DND-41 (cell line): ENCODE results near the gene PTPN7.
"Not testable (repeated sequence)": the region's sequence is repeated elsewhere in the genome, so short reads cannot be mapped to it uniquely, and the experiment has no call there.

Experiments used
- ATAC-seq: fragments of 200-7000 bp; cut with Tn5 transposase; 3 replicates; pipeline ENCODE4 v1.9.1; 2021; ENCODE audit warnings: low read depth; ENCODE audit not compliant: insufficient read depth
- DNase-seq: peaks from one replicate; pipeline ENCODE4 v3.0.0-alpha.2; 2020
- H2AFZ ChIP-seq: 2 replicates; pipeline ENCODE4 v1.6.0; 2012; ENCODE audit warnings: low read depth, low read length
- H3K27ac ChIP-seq: 2 replicates; pipeline ENCODE4 v1.5.1; 2012; ENCODE audit warnings: low read length, inconsistent platforms
- H3K27me3 ChIP-seq: fragments of 200-600 bp; sonication (generic); 2 replicates; pipeline ENCODE4 v1.6.0; 2012; ENCODE audit warnings: low read length, mild to moderate bottlenecking, inconsistent platforms; ENCODE audit not compliant: insufficient read depth, poor library complexity
- H3K36me3 ChIP-seq: 2 replicates; pipeline ENCODE4 v1.5.1; 2012; ENCODE audit warnings: low read length, inconsistent platforms; ENCODE audit not compliant: insufficient read depth
- H3K4me1 ChIP-seq: 2 replicates; pipeline ENCODE4 v1.5.1; 2012; ENCODE audit warnings: mild to moderate bottlenecking, low read length; ENCODE audit not compliant: insufficient read depth
- H3K4me2 ChIP-seq: 2 replicates; pipeline ENCODE4 v1.6.0; 2012; ENCODE audit warnings: mild to moderate bottlenecking, moderate library complexity, low read length, inconsistent platforms; ENCODE audit not compliant: insufficient read depth
- H3K4me3 ChIP-seq, 2 experiments: fragments of 200-600 bp in 1 of 2; shearing (Covaris generic) in 1 of 2; 2 replicates each; pipeline ENCODE4 v1.5.1; 2012 to 2016; ENCODE audit warnings: inconsistent platforms in 2 of 2, low read length in 2 of 2, mild to moderate bottlenecking in 2 of 2, low read depth in 1 of 2, moderate library complexity in 1 of 2
- H3K79me2 ChIP-seq: 2 replicates; pipeline ENCODE4 v1.6.0; 2012; ENCODE audit warnings: low read length, inconsistent platforms; ENCODE audit not compliant: insufficient read depth
- H3K9ac ChIP-seq: 2 replicates; pipeline ENCODE4 v1.6.0; 2012; ENCODE audit warnings: low read depth, mild to moderate bottlenecking, inconsistent platforms, low read length, moderate library complexity
- H3K9me3 ChIP-seq: 2 replicates; pipeline ENCODE4 v1.5.1; 2012; ENCODE audit warnings: low read length, moderate library complexity, mild to moderate bottlenecking, inconsistent platforms; ENCODE audit not compliant: insufficient read depth, severe bottlenecking
- H4K20me1 ChIP-seq: 2 replicates; pipeline ENCODE4 v1.6.0; 2012; ENCODE audit warnings: low read length; ENCODE audit not compliant: insufficient read depth
- EZH2 ChIP-seq: IDR thresholded peaks from 3 replicates; pipeline ENCODE4 v1.6.1; 2012; ENCODE audit warnings: borderline replicate concordance, low read depth, mild to moderate bottlenecking, moderate library complexity, low read length, inconsistent platforms; ENCODE audit not compliant: severe bottlenecking
- TF ChIP-seq, protein P1 (sequence below): IDR thresholded peaks from 2 replicates; pipeline ENCODE4 v1.5.1; 2012; ENCODE audit warnings: borderline replicate concordance, low read length, moderate library complexity, mild to moderate bottlenecking; ENCODE audit not compliant: poor library complexity, severe bottlenecking; ENCODE audit errors: extremely low read depth

The PTPN7 gene

GRCh38 chr1:202143011-202143767 lies 17.2 kb downstream of the PTPN7 start:
- peak overlapping the region; percentile 85 for H2AFZ ChIP-seq
- H3K27ac ChIP-seq: peak overlapping the region; percentile 75
- H4K20me1 ChIP-seq: peaks cover 44% of the 10 kb centered on the region
- H3K9me3 ChIP-seq: no peaks in the 10 kb centered on the region
- H3K4me2 ChIP-seq: peak overlapping the region; percentile 89
- H3K4me1 ChIP-seq: peaks cover 36% of the 10 kb centered on the region
- H3K9ac ChIP-seq: peak overlapping the region; percentile 96
- TF ChIP-seq, protein P1, sequence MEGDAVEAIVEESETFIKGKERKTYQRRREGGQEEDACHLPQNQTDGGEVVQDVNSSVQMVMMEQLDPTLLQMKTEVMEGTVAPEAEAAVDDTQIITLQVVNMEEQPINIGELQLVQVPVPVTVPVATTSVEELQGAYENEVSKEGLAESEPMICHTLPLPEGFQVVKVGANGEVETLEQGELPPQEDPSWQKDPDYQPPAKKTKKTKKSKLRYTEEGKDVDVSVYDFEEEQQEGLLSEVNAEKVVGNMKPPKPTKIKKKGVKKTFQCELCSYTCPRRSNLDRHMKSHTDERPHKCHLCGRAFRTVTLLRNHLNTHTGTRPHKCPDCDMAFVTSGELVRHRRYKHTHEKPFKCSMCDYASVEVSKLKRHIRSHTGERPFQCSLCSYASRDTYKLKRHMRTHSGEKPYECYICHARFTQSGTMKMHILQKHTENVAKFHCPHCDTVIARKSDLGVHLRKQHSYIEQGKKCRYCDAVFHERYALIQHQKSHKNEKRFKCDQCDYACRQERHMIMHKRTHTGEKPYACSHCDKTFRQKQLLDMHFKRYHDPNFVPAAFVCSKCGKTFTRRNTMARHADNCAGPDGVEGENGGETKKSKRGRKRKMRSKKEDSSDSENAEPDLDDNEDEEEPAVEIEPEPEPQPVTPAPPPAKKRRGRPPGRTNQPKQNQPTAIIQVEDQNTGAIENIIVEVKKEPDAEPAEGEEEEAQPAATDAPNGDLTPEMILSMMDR: no peak
- no peak for TF ChIP-seq EZH2
- no peaks in the 10 kb centered on the region for H3K27me3 ChIP-seq
- DNase-seq (no peak), ATAC-seq (no peak; the same call in 1 of the 3 replicates)
- peaks cover 49% of the 10 kb centered on the region for H3K36me3 ChIP-seq
- peaks cover 65% of the 10 kb centered on the region for H3K79me2 ChIP-seq
- H3K4me3 ChIP-seq: peak overlapping the region; percentile 87 to 88

DNA sequence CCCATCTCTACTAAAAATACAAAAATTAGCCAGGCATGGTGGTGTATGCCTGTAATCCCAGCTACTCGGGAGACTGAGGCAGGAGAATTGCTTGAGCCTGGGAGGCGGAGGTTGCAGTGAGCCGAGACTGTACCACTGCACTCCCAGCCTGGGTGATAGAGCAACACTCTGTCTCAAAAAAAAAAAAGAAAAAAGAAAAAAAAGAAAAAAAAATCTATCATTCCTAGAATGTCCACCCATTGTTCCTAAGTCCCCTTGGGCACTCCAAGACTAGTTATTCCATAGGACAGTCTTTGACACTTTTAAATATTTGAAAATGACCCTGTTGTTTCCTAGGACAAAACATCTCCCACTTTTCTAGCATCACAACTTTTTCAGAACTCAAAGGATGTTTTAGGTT lies 18.9 kb downstream of the PTPN7 start:
- ATAC-seq: not testable (repeated sequence)
- peaks cover 52% of the 10 kb centered on the region for H3K36me3 ChIP-seq
- H4K20me1 ChIP-seq: peaks cover 49% of the 10 kb centered on the region

DNA sequence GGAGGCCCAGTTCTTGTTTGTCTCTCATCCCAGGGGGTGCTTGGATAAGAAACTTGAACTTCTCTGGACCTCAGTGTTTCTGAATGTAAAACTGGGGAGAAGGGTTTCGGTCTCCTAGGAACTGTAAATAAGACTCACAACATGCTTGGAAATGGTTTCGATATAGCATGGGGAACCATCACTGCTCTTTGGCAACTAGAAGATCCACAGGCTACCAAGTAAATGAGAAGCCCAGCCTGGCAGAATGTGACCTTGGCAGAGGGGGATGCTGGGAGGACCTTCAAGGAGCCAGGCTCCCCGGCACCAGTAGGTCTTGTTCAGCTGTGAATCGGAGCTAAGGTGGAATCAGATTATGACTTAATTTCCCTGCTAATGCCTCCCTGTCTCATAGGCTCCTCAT lies 19.6 kb downstream of the PTPN7 start:
- peaks cover 50% of the 10 kb centered on the region for H4K20me1 ChIP-seq
- H3K27ac ChIP-seq: no peak overlapping the region
- peak overlapping the region; percentile 39; the same call in 1 of the 2 replicates for H3K4me2 ChIP-seq
- peaks cover 56% of the 10 kb centered on the region for H3K36me3 ChIP-seq
- no peak overlapping the region for H3K4me3 ChIP-seq
- no peak overlapping the region for H2AFZ ChIP-seq
- DNase-seq (no peak), ATAC-seq (no peak)
- no peaks in the 10 kb centered on the region for H3K27me3 ChIP-seq
- H3K9me3 ChIP-seq: no peaks in the 10 kb centered on the region
- H3K79me2 ChIP-seq: peaks cover 76% of the 10 kb centered on the region
- H3K9ac ChIP-seq: no peak overlapping the region
- TF ChIP-seq, protein P1: no peak
- TF ChIP-seq EZH2: no peak
- H3K4me1 ChIP-seq: peaks cover 33% of the 10 kb centered on the region

More for the DNA sequence above, 18.9 kb downstream of the PTPN7 start:
- not testable (repeated sequence) for H3K27ac ChIP-seq, H3K4me3 ChIP-seq, H3K9ac ChIP-seq, DNase-seq, H2AFZ ChIP-seq, H3K9me3 ChIP-seq, H3K4me2 ChIP-seq, H3K27me3 ChIP-seq
- peaks cover 36% of the 10 kb centered on the region for H3K4me1 ChIP-seq
- peaks cover 75% of the 10 kb centered on the region for H3K79me2 ChIP-seq

DNA sequence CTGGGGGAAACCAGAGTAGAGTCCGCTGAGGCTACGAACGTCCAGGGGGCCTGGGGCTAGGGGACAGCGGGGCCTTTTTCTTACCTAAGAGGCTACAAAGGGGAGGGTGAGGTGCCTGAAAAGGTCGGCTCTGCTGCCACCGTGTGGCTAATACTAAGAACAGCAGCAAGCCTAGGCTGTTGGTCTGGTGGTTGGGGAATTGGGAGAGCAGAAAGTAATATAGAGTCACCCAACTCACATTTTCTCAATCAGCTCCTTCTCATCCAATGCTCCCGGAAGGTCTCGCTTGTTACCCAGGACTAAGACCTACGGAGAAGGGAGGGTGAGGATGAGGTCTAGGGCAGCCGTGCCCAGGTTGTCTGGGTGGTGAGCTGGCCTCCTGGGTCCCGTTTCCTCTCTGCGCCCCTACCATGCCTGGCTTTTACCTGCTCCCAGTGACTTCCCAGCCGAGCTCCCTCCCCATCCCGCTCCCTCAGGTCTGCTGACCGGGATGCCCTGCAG lies 25.1 kb downstream of the PTPN7 start:
- H3K27ac ChIP-seq: no peak overlapping the region
- peaks cover 43% of the 10 kb centered on the region for H4K20me1 ChIP-seq
- peak; percentile 59 for DNase-seq

More for the DNA sequence above, 25.1 kb downstream of the PTPN7 start:
- peaks cover 26% of the 10 kb centered on the region for H3K79me2 ChIP-seq
- H3K4me3 ChIP-seq: no peak overlapping the region
- no peak overlapping the region for H2AFZ ChIP-seq
- TF ChIP-seq, protein P1: peak; percentile 90
- no peak for TF ChIP-seq EZH2
- H3K27me3 ChIP-seq: no peaks in the 10 kb centered on the region
- H3K9me3 ChIP-seq: no peaks in the 10 kb centered on the region
- ATAC-seq: peak; percentile 88
- no peak overlapping the region for H3K4me2 ChIP-seq
- H3K4me1 ChIP-seq: no peaks in the 10 kb centered on the region
- H3K9ac ChIP-seq: no peak overlapping the region
- H3K36me3 ChIP-seq: peaks cover 63% of the 10 kb centered on the region
